HG02588 (cell line): ENCODE measurements around the gene STEEP1.

ENCODE experiments used
- ATAC-seq: cut with Tn5 transposase; IDR thresholded peaks from one replicate; pipeline ENCODE4 v1.9.1; 2021; ENCODE audit warnings: mild to moderate bottlenecking, moderate library complexity; ENCODE audit not compliant: unreplicated experiment

STEEP1 gene

GRCh38 chrX:119565107-119565663 is at the start of gene STEEP1:
Gene STEEP1 (minus strand): TSS chrX:119565409. CDS start chrX:119565355, 54 bp downstream.
- ATAC-seq: peak; percentile 94

- no peak for ATAC-seq
Observed at GRCh38 chrX:119614776-119615175, 49.6 kb upstream of the STEEP1 start.

DNA sequence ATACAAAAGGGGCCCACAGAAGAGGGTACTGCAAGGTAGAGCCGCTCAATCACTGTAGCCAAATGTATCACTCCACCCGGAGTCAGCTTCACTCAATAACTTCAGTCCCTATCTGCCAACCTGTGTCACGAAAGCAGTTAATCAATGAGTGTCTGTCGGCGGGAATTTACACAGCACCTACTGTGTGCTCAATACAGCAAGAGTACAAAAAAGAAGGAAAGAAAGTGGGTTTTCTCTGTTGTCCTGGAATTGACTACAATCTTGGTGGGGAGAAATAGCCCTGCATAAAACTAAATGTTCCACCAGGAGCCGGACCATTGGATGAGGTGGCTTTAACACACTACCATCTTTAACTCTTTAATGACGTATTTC is 41.8 kb upstream of the STEEP1 start:
- no peak for ATAC-seq

DNA sequence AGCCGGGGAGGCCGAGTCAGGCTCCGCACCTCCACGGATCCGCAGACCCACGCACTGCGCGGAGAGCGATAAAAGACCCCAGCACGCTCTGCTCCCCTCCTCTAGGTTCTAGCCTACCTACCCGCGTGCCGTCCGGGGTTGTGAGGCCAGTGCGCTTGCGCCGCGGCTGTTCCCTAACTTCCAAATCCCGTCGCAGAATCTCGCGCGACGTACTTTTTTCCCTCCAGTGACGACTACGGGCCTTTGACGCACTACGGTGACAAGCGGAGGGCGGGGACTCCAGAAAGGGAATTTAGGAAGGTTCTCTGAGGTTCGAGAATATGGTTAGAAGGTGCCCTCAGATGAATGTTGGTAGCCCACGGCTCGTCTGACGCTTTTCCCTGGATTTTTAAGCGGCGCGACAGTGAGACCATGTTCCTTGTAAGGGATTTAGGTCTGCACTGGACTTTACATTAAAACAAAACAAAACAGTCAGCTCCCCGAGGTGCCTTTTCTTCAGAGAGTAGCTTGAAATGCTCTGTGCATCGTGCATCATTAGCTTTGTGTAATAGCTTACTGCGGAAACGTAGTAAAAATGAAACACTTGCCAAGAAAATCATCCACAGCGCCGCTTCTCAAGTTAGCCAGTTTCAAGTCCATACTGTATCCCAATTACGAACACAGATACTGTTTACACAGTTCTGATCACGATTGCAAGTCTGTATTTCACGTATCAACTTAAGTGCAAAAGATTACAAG is 41.2 kb upstream of the STEEP1 start, which contains the start of gene NKRF:
TSS of gene NKRF (minus strand) at position 145 of the 738 bp plus-strand sequence.
- ATAC-seq: peak; percentile 86

DNA sequence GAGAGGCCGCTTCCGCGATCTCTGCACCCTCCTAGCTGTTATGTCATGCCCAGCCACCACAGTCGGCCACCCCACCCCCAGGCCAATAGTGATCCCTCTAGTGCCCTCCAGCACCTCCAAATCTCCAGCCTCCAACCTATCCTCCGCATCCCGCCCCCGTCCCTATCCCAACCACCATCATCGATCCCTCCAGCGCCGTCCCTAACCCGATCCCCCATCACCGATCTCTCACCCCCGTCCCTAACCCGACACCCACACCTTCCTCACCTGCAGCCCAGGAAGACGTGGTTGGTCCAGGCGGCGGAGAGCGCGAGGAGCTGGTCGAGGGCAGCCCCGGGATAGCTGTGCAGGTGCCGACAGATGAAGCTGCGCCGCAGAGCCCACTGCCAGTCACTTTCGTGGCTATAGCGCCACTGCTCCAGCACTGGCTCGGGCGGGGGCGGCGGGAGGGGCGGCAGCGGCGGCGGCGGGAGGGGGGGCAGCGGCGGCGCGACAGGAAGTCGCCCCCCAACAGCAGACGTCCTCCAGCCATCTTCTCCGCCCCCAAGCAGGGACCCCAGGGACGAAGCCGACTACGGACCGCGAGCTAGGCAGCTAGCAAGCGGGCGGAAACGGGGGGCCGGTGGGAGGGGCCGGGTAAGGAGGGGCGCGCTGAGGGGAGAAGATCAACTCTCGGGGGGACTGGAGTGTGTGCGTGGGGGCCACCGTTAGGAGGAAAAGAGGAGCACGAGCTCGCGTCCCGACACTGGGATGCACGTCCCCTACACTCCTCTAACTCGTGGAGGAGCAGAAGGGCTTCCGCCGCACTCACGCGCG is 40.5 kb upstream of the STEEP1 start:
- ATAC-seq: peak; percentile 20

GRCh38 chrX:119604766-119605463 is 39.7 kb upstream of the STEEP1 start:
- ATAC-seq: no peak

DNA sequence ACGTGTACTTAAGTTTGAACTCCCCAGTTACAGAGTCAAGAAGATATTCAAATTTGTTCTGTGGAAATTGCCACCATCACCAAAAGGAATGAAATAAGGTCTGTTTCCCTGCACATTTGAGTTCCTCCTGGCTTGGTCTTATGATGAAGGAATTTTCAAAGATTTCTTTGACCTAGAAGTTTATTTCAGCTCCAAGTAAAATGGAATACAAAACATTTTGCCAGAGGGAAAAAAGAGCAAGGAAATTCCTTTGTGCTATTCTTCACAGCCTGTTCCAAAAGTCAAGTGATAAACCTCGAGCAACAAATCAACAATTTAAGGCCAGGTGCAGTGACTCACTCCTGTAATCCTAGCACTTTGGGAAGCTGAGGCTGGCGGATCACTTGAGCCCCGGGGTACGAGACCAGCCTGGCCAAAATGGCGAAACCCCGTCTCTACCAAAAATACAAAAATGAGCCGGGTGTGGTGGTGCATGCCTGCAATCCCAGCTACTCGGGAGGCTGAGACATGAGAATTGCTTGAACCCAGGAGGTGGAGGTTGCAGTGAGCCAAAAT is 37.6 kb upstream of the STEEP1 start:
- no peak for ATAC-seq

- ATAC-seq: no peak
Observed at GRCh38 chrX:119589810-119590209, 24.6 kb upstream of the STEEP1 start.

DNA sequence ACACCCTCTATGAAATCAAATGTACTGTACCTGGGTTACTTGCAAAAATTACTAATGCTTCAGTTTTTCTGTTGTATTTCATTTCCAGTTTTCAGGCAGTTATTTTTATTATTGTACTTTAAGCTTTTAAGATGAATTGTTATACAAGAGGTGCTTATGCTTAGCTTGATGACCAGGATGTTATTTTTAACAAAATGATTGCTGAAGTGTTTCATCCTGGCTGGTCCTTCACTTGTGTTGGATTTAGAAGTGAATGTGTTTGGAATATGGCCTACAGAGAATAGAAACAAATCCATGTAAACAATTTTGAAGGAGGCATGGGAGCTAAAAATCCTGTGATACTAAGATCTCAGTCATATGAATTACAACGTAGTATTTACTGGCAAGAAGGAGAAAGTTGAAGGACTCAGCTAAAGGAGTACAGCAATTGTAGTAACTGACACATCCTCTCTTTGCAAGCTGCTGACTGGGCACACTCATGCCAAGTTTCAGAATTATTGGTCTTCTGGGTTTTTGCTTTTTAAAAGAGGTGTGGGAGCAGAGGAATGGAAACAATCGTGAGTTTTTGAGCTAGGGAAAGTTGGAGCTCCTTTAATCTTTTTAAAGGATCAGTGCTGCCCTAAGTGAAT is 18.3 kb upstream of the STEEP1 start:
- no peak for ATAC-seq

- ATAC-seq: no peak
Observed at GRCh38 chrX:119579414-119579813, 14.2 kb upstream of the STEEP1 start.

DNA sequence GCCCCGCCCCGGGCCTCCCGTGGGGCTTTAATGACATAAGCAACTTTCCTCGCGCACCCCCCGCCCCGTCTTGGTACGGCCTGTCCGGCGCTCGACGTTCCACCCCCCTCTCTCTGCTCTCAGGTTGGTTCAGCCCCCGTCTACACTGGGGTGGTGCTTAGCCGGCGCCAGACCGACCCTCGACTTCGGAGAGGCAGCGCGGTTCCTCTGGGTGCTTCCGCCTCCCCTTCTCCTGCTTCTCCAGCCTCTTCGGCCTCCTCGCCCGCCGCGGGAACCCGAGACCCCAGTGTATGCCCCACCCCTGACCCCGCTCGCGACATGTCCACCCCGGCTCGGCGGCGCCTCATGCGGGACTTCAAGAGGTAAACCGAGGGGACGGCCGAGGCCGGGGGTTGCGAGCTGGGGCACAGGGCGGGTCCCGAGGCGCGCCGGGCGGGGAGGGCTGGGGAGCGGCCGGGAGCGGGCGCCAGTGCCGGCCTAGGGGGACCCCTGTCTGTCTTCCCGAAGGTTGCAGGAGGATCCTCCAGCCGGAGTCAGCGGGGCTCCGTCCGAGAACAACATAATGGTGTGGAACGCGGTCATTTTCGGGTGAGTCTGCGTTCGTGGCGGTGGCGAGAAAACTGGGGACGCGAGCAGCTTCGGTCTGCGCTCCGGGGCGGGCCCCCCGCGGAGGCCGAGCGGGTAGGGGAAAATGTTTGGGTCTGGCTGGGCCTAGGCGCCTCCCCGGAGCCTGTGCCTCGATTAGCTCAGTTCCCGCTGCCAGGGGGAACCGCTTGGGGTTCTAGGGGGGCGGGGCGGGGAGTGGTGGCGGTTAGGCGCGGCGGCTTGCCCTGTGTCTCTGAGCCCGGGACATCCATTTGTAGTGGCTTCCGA is 9.4 kb upstream of the STEEP1 start, which contains the start of gene UBE2A:
TSS of gene UBE2A (plus strand) at position 170 of the 873 bp plus-strand sequence. CDS start at position 319, 149 bp downstream.
- ATAC-seq: peak; percentile 80

GRCh38 chrX:119573840-119574393 is 8.7 kb upstream of the STEEP1 start:
- no peak for ATAC-seq

- ATAC-seq: no peak
Observed at GRCh38 chrX:119573222-119573621, 8.0 kb upstream of the STEEP1 start.

DNA sequence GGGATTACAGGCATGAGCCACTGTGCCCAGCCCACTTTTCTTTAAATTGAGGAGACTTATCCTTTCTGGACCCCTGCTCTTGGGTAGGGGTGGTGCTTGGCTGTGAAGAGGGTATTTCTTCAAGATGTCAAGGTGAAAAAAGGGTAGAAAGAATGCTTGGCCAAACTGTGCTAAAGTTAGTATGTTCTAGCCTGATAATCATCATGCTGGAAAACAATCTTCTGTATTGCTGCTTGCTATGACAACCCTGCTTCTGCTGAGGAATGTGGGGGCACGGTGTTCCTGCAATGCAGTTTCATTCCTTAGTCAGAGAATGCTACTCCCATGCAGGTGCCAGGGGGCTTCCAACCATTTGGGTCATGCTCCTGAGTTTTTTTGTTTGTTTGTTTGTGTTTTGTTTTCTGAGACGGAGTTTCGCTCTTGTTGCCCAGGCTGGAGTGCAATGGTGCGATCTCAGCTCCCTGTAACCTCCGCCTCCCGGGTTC is 5.2 kb upstream of the STEEP1 start:
- ATAC-seq: no peak

DNA sequence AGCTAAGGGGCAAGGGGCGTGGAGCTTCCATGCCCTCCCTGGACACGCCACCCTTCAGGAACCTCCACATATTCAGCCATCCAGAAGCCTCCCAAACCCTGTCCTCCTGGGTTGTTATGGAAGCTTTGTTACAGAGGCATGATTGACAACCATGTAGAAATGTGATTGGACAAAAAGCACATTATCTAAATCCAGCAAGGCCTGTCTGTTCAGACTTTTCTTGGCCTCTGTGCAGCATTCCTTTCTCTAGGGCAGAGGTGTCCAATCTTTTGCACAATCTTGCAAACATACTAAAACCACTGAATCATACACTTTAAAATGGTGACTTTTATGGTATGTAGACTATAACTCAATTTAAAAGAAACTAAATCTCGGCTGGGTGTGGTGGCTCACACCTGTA is 12.7 kb downstream of the STEEP1 start:
- no peak for ATAC-seq

GRCh38 chrX:119549327-119550016 is 15.7 kb downstream of the STEEP1 start:
- peak; percentile 44 for ATAC-seq

DNA sequence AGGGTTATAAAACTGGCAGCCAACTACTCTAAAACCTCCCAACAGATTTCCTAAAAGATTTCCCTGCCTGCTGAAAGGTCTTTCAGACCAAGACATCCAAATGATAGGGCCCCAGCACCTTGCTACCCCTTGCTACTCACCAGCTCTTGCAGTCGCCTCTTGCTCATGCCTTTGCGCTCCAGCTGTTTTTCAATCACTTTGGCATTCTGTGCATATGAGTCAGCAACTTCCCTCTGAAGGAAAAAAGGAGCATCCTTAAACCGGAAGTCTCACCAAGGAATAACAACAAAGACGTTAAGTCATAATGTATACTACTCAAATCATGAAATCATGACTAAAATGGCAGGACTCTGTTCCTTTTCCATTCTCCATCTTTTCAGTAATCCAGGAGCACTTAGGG is 24.0 kb downstream of the STEEP1 start:
- no peak for ATAC-seq

- ATAC-seq: no peak
Observed at GRCh38 chrX:119539872-119540271, 25.3 kb downstream of the STEEP1 start.
